IPS-20b (cell line): Measurements from ENCODE around the gene CDHR1.

Source experiments
- H3K27ac ChIP-seq: one replicate; pipeline ENCODE4 v1.5.1; 2013; ENCODE audit warnings: low read length
- H3K27me3 ChIP-seq: 2 replicates; pipeline ENCODE4 v1.6.1; 2013; ENCODE audit warnings: mild to moderate bottlenecking, low read length, inconsistent platforms; ENCODE audit not compliant: insufficient read depth
- H3K36me3 ChIP-seq: 2 replicates; pipeline ENCODE4 v1.6.1; 2013; ENCODE audit warnings: low read depth, mild to moderate bottlenecking, inconsistent platforms, low read length, moderate library complexity; ENCODE audit not compliant: insufficient read depth
- H3K4me1 ChIP-seq: 2 replicates; pipeline ENCODE4 v1.6.1; 2013; ENCODE audit warnings: mild to moderate bottlenecking, control low read depth, inconsistent platforms, low read length, moderate library complexity; ENCODE audit not compliant: insufficient read depth
- H3K4me3 ChIP-seq: 2 replicates; pipeline ENCODE4 v1.5.1; 2013; ENCODE audit warnings: mild to moderate bottlenecking, low read length, inconsistent platforms
- H3K9ac ChIP-seq: 2 replicates; pipeline ENCODE4 v1.6.1; 2013; ENCODE audit warnings: low read depth, mild to moderate bottlenecking, inconsistent platforms, low read length, moderate library complexity
- H3K9me3 ChIP-seq: 2 replicates; pipeline ENCODE4 v1.6.1; 2013; ENCODE audit warnings: mild to moderate bottlenecking, low read depth, low read length, inconsistent platforms; ENCODE audit not compliant: insufficient read depth

Gene CDHR1

DNA sequence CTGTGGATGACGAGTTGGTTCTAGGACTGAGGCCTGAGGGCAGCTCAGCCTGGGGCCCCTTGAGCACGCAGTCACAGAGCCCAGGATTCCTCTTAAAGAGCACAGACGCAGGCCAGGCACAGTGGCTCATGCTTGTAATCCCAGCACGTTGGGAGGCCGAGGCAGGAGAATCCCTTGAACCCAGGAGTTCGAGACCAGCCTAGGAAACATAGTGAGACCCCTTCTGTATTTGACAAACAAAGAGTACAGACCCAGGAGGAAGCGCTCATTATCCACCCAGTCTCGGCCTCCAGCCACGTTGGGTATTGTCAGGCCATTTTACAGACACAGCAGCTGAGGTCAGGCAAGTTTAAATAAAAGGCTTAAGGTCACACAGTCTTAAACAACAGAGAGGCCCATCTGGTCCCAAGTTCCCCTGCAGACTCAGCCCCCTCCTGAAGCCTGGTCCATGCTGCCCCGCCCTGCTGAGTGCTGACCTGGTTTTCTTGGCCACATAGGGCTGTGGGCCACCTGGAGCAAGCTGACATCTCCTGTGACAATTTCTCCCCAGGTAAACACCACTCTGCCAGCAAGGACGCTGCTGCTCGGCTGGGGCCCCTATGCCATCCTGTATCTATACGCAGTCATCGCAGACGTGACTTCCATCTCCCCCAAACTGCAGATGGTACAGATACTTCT is 63.1 kb downstream of the CDHR1 start:
- H3K4me1 ChIP-seq: no peaks in the 10 kb centered on the region
- H3K4me3 ChIP-seq: no peak overlapping the region
- H3K9ac ChIP-seq: no peak overlapping the region
- H3K27ac ChIP-seq: no peak overlapping the region
- no peaks in the 10 kb centered on the region for H3K36me3 ChIP-seq
- H3K27me3 ChIP-seq: peaks cover 9% of the 10 kb centered on the region
- no peaks in the 10 kb centered on the region for H3K9me3 ChIP-seq

DNA sequence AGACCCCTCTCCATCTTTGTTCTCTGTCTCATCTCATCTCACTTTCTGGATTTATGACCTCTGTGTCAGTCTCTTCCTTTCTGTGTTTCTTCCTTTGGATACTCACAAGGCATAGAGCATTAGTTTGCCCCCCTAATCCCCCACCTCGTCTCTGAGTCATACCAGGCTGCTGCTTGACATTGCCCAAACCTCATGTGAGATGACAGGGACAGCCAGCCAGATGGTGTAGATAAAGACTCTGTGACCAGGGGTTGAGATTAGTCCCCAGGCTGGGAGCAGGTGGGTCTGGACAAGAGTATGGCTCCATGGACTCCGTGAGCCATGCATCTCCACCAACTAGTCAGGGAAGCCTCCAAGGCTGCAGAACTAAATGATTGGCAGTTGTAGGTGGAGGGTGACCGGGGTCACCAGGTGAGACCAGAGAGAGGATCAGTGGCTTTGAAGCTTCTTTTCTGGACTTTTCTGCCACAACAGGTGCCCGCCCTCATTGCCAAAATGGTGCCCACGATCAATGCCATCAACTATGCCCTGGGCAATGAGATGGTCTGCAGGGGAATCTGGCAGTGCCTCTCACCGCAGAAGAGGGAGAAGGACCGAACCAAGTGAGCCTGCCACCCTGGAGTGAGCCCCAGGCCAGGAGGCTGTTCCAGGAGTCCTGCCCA is 63.8 kb downstream of the CDHR1 start:
- Histone ChIP-seq H3K27me3 (peaks cover 9% of the 10 kb centered on the region), H3K4me1 (no peaks in the 10 kb centered on the region), H3K9ac (no peak overlapping the region), H3K36me3 (no peaks in the 10 kb centered on the region), H3K4me3 (no peak overlapping the region), H3K9me3 (no peaks in the 10 kb centered on the region), H3K27ac (no peak overlapping the region)

DNA sequence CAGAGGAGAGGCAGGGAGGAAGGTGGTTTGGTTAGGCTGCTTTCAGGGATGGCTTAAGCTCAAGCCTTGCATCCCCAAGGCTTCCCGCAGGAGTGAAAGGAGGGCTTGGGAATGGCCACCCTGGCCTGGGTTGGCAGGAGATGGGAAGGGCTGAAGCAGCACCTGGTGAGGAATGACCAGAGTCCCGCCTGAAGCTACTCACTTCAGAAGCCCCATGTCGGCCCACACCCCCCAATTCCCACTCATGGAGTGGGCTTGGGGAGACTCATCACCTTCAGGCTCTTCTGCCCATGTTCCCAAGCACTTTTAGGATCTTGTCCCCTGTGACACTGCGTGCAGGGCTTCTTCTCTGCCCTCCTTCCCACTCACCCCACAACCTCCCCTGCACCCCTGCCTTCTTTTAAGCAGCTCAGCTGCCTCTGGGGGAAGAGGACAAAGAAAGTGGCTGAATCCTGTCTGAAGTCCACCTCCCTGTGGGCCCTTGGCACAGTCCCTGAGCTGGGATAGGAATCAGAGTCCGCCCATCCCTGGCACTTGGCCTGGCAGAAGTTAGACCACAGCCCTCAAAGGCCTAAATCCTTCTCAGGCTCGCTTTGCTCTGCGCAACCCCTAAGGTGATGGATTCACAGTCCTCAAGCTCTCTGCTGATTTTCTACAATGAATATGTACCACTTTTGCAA is 67.0 kb downstream of the CDHR1 start:
- Histone ChIP-seq H3K9ac (no peak overlapping the region), H3K4me3 (no peak overlapping the region), H3K36me3 (no peaks in the 10 kb centered on the region), H3K27ac (no peak overlapping the region), H3K9me3 (no peaks in the 10 kb centered on the region), H3K27me3 (peaks cover 15% of the 10 kb centered on the region), H3K4me1 (no peaks in the 10 kb centered on the region)

DNA sequence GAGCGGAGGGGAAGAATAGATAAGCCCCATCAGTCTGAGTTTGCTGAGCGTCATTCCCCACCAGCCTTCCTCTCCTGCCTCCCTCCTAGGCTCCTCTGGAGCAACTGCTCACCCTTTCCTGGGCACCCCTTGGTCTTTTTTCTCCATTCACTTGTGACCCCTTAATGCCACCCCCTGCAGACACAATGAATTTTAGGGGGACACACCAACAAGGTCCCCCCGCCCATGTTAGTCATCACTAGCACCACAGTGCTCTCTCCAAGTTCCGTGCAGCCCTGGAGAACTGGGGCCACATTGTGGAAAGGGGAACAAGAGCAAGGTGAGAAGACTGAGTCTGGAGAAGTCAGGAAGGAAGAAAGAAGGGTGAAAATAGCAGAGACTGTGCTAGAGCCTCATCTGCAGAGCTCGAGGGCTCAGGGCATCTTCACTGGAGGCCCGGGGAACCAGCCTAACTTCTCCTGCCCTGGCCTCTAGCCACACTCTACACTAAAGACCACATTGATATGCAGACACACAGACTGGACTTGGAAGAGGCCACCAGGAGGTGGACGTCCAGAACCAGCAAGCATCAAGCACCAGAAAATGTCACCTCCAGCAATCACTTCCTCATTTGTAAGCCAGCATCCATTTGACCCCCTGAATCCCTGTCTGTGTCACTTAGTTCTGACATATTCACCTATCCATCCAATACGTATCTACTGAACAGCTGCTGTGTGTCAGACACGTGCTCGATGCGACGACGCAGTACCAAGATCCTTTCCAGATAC is 68.0 kb downstream of the CDHR1 start:
- no peaks in the 10 kb centered on the region for H3K4me1 ChIP-seq
- H3K27ac ChIP-seq: no peak overlapping the region
- no peaks in the 10 kb centered on the region for H3K9me3 ChIP-seq
- H3K27me3 ChIP-seq: peaks cover 8% of the 10 kb centered on the region
- H3K4me3 ChIP-seq: no peak overlapping the region
- no peak overlapping the region for H3K9ac ChIP-seq
- H3K36me3 ChIP-seq: no peaks in the 10 kb centered on the region

DNA sequence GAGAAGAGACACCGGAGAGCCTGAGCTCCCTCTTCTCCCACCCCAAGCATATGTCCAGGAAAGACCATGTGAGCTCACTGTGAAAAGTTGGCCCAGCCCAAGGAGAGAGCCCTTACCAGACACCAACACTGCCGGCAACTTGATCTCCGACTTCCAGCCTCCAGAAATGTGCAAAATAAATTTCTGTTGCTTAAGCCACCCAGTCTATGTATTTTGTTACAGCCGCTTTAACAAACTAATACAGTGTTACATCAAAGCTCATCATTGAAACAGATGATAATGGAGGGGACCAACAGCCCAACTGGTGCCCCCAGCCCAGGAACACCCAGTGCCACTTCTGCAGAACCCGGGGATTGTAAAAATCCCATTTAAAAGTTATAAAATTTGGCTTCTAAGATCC is 69.4 kb downstream of the CDHR1 start:
- no peak overlapping the region for H3K27ac ChIP-seq
- no peaks in the 10 kb centered on the region; the same call in 1 of the 2 replicates for H3K4me1 ChIP-seq
- no peaks in the 10 kb centered on the region for H3K36me3 ChIP-seq
- H3K27me3 ChIP-seq: peaks cover 8% of the 10 kb centered on the region
- H3K4me3 ChIP-seq: no peak overlapping the region
- H3K9me3 ChIP-seq: no peaks in the 10 kb centered on the region
- H3K9ac ChIP-seq: no peak overlapping the region

DNA sequence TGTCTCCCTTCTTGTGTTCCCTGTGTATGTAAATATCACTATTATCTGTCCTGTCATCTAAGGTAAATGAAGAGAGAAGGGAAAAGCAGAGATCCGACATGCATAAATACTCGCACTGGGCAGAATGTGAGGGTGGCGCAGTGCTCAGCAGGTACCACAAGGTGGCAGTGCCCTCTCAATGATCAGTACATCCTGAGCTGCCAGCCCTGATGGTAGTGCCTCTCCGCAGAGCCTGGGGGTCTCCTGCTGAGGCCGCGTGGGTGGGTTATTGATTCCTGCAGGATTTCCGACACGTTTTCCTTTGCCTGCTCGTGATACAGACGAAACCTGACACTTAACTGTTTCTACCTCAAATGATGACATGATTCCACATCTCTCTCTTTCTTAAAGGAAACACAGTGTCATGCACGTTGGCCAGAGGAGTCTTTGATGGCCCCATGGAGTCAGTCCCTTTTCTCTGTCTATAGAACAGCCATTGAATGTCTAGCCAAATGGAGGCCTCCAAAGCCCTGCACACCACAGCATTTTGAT is 70.3 kb downstream of the CDHR1 start:
- Histone ChIP-seq H3K27me3 (peaks cover 8% of the 10 kb centered on the region), H3K4me3 (peak overlapping the region; percentile 24; the same call in 1 of the 2 replicates), H3K4me1 (no peaks in the 10 kb centered on the region; the same call in 1 of the 2 replicates), H3K9ac (no peak overlapping the region), H3K9me3 (no peaks in the 10 kb centered on the region), H3K27ac (no peak overlapping the region), H3K36me3 (no peaks in the 10 kb centered on the region)

DNA sequence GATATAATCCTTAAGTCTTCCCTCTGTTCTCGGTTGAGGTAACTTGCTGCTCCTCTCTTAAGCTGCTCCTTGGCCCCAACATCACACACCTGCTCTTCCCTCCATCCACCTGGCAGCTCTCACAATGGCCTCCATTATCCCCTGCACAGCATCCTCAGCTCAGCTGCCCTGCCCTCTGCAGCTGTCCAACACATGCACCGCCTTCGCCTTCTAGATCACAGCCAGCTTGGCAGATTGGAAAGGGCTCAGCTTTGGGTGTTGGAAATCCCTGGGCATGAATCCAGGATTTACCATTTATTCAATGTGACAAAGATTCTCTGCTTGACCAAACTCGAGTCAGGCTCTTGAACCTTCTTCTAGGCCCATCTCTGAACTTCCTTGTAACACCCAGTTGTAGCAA is 71.1 kb downstream of the CDHR1 start:
- H3K9me3 ChIP-seq: no peaks in the 10 kb centered on the region
- H3K4me3 ChIP-seq: no peak overlapping the region
- H3K27me3 ChIP-seq: peaks cover 8% of the 10 kb centered on the region
- no peak overlapping the region for H3K27ac ChIP-seq
- no peak overlapping the region for H3K9ac ChIP-seq
- no peaks in the 10 kb centered on the region; the same call in 1 of the 2 replicates for H3K4me1 ChIP-seq
- no peaks in the 10 kb centered on the region for H3K36me3 ChIP-seq

DNA sequence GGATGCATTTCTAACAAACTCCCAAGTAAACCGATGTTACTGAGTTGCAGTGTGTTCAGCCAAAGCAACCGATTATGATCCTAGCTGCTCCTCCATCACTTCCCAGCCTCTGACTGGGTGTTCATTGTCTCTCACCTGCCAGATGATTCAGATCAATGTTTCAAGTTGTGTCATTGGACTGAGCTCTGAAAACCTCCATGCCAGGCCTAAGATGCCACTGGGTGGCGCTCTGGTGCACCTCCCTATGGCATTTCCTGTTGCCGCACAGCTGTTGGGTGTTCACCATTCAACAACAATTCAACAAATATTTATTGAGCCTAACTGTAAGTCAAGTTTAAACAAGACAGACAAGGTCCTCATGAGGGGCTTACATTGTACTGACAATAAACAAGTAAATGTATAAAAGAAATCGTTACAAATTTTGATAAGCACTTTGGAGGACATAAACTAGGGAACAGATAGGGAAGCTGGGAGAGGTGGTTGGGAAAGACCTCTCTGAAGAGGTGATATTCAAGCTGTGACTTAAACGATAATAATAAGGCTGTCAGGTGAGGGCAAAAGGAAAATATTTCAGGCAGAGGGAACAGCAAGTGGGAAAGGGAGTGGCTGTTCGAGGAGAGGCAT is 73.3 kb downstream of the CDHR1 start:
- no peaks in the 10 kb centered on the region; the same call in 1 of the 2 replicates for H3K4me1 ChIP-seq
- no peak overlapping the region for H3K9ac ChIP-seq
- no peak overlapping the region for H3K4me3 ChIP-seq
- peaks cover 8% of the 10 kb centered on the region for H3K27me3 ChIP-seq
- H3K36me3 ChIP-seq: no peaks in the 10 kb centered on the region
- H3K9me3 ChIP-seq: no peaks in the 10 kb centered on the region
- no peak overlapping the region for H3K27ac ChIP-seq

DNA sequence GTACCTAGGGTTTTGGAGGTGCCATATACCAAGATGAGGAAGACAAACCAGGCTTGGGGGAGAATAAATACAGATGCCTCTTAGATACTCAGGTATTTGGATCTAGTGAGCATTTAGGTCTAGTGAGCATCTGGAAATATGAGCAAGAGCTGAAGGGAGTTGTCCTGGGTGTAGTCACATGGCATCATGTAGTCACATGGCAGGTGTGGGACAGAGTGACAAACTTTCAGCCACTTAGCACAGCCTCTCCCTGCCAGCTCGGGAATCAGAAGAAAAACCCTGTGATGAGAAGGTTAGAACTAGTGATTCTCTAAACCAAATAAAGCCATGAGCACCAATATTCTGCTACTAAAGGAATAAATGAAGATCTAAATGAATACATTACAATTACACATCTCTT is 74.8 kb downstream of the CDHR1 start:
- Histone ChIP-seq H3K9me3 (no peaks in the 10 kb centered on the region), H3K27ac (no peak overlapping the region), H3K36me3 (no peaks in the 10 kb centered on the region), H3K27me3 (peaks cover 8% of the 10 kb centered on the region), H3K4me3 (no peak overlapping the region), H3K9ac (no peak overlapping the region), H3K4me1 (no peaks in the 10 kb centered on the region; the same call in 1 of the 2 replicates)
